ENCODE data around the gene PNMA8C.

DNA sequence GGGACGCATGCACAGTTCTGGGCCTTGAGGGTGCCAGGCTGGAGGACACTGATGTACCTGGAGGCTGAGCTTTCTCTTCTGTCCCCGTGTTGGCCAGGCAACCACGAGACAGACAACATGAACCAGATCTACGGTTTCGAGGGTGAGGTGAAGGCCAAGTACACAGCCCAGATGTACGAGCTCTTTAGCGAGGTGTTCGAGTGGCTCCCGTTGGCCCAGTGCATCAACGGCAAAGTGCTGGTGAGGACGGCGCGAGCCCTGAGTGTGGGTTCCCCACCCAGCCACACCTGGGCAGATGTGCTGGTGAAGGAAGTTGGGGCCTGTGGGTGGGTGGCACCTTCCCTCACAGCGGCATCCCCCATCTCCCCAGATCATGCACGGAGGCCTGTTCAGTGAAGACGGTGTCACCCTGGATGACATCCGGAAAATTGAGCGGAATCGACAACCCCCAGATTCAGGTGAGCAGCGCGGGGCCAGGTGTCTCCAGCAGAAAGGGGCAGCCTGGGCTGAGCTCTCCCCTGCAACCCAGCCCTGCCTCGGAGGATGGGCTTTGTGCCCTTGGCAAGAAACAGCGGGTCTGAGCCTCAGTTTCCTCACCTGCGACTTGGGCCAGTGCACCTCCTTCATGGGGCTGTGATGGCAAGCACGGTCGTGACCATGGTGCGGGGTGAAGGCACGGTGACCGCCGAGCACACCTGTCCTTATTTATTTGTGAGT is 41.6 kb downstream of the PNMA8C start:
- TF ChIP-seq, protein P1, sequence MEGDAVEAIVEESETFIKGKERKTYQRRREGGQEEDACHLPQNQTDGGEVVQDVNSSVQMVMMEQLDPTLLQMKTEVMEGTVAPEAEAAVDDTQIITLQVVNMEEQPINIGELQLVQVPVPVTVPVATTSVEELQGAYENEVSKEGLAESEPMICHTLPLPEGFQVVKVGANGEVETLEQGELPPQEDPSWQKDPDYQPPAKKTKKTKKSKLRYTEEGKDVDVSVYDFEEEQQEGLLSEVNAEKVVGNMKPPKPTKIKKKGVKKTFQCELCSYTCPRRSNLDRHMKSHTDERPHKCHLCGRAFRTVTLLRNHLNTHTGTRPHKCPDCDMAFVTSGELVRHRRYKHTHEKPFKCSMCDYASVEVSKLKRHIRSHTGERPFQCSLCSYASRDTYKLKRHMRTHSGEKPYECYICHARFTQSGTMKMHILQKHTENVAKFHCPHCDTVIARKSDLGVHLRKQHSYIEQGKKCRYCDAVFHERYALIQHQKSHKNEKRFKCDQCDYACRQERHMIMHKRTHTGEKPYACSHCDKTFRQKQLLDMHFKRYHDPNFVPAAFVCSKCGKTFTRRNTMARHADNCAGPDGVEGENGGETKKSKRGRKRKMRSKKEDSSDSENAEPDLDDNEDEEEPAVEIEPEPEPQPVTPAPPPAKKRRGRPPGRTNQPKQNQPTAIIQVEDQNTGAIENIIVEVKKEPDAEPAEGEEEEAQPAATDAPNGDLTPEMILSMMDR (IDR thresholded peaks at IDR 0.05; ENCODE audit: extremely low read depth in 1 of 2, insufficient read depth in 1 of 2, low read depth in 1 of 2, low read length in 2 of 2) = no peak
- TF ChIP-seq POLR2AphosphoS5 (IDR thresholded peaks at IDR 0.05; ENCODE audit: insufficient read depth, low read depth, low read length) (no peak), POLR2A (IDR thresholded peaks at IDR 0.05; ENCODE audit: low read depth, low read length) (no peak), FOS (IDR thresholded peaks at IDR 0.05; ENCODE audit: borderline replicate concordance, insufficient read depth, low read length) (no peak), EZH2 (IDR thresholded peaks at IDR 0.05; ENCODE audit: borderline replicate concordance, low read depth, low read length, severe bottlenecking) (no peak)
